Prostate gland (tissue), 2 donors: Measurements from ENCODE around the gene TMEM151A. TPM values are rescaled to one million over a fixed set of nuclear protein-coding genes. Genes with fewer than 3 reads are reported as not detected.

Source experiments
- DNase-seq: peaks from one replicate; pipeline ENCODE4 v3.0.0-alpha.2; 2019; ENCODE audit warnings: low spot score
- H3K27ac ChIP-seq, 2 donors: fragments of 200-600 bp; sonication (generic); 2 replicates each; pipeline ENCODE4 v1.5.1; 2017 to 2019
- H3K27me3 ChIP-seq: fragments of 200-600 bp; sonication (generic); replicated peaks from 2 replicates; pipeline ENCODE4 v1.5.1; 2019; ENCODE audit not compliant: insufficient read depth
- H3K36me3 ChIP-seq, 2 donors: fragments of 200-600 bp; sonication (generic); 1 replicate in 1 of 2; 2 replicates in 1 of 2; pipeline versions ENCODE4 v1.5.1 to v1.8.1; 2017 to 2019
- H3K4me1 ChIP-seq: fragments of 200-600 bp; sonication (generic); replicated peaks from 2 replicates; pipeline ENCODE4 v1.5.1; 2019
- H3K4me3 ChIP-seq, 2 donors: fragments of 200-600 bp; sonication (generic); 2 replicates each; pipeline ENCODE4 v1.5.1; 2017 to 2019
- H3K9me3 ChIP-seq: fragments of 200-600 bp; sonication (generic); 2 replicates; pipeline ENCODE4 v1.5.1; 2017
- CTCF ChIP-seq, 4 experiments: fragments of 200-600 bp in 2 of 4; fragments of 450-650 bp in 2 of 4; sonication (generic) in 2 of 4; IDR thresholded peaks; 1 replicate in 3 of 4; 2 replicates in 1 of 4; pipeline ENCODE4 v1.5.1; 2016 to 2019; ENCODE audit warnings: antibody characterized with exemption in 4 of 4, mild to moderate bottlenecking in 2 of 4, moderate library complexity in 2 of 4
- POLR2A ChIP-seq: fragments of 450-650 bp; IDR thresholded peaks from one replicate; pipeline ENCODE4 v1.6.1; 2016; ENCODE audit warnings: antibody characterized with exemption, mild to moderate bottlenecking
- POLR2AphosphoS5 ChIP-seq: sonication (generic); formaldehyde crosslinking; IDR thresholded peaks from one replicate; pipeline ENCODE4 v1.6.1; 2017; ENCODE audit warnings: antibody characterized with exemption
- whole genome bisulfite sequencing: methylation state at CpG from one replicate; pipeline ENCODE4 v1.1.5; 2018; 5-methylcytosine and 5-hydroxymethylcytosine counted together
- intact Hi-C: fragments of 100-400 bp; cut with DNase I; formaldehyde crosslinking; loops from one replicate; pipeline ENCODE4 v1.14.2; 2022
- total RNA-seq, 2 donors: library from RNA; depleted of rRNA; stranded (reverse); fragments of >200 nt; gene quantifications; one replicate each; pipeline ENCODE4 v1.1.0, GENCODE V29; 2016

The TMEM151A gene
- total RNA-seq, 2 donors from 2014 or later: 0.17 to 0.50 TPM

GRCh38 chr11:66285250-66285947 lies 6.3 kb upstream of the TMEM151A start:
- no peak for DNase-seq
- Histone ChIP-seq H3K36me3 (no peaks in the 10 kb centered on the region), H3K4me3 (no peak overlapping the region), H3K4me1 (peaks cover 10% of the 10 kb centered on the region), H3K27me3 (no peaks in the 10 kb centered on the region), H3K9me3 (no peaks in the 10 kb centered on the region), H3K27ac (no peak overlapping the region)
- TF ChIP-seq POLR2AphosphoS5: no peak
- TF ChIP-seq POLR2A: no peak
- no peak for TF ChIP-seq CTCF (IDR thresholded peaks at IDR 0.05)
- 88% methylated on average over 13 of the region's 13 CpGs for WGBS
- intact Hi-C loops: no loop called here

- Histone ChIP-seq H3K4me1 (peaks cover 10% of the 10 kb centered on the region), H3K4me3 (no peak overlapping the region), H3K36me3 (no peaks in the 10 kb centered on the region), H3K9me3 (no peaks in the 10 kb centered on the region), H3K27ac (no peak overlapping the region), H3K27me3 (no peaks in the 10 kb centered on the region)
- WGBS: 76% methylated on average over 5 of the region's 5 CpGs
- no peak for DNase-seq
- intact Hi-C loops: no loop called here
- TF ChIP-seq CTCF (IDR thresholded peaks at IDR 0.05): no peak
- TF ChIP-seq POLR2AphosphoS5: no peak
- TF ChIP-seq POLR2A: no peak
Measured at GRCh38 chr11:66286699-66287098, 5.0 kb upstream of the TMEM151A start.

- TF ChIP-seq POLR2A: no peak
- 71% methylated on average over 10 of the region's 10 CpGs for WGBS
- Histone ChIP-seq H3K27me3 (no peaks in the 10 kb centered on the region), H3K36me3 (no peaks in the 10 kb centered on the region), H3K9me3 (no peaks in the 10 kb centered on the region), H3K4me1 (peaks cover 15% of the 10 kb centered on the region), H3K4me3 (peak overlapping the region in 1 of 2 donors; percentile 86), H3K27ac (no peak overlapping the region)
- intact Hi-C loops: no loop called here
- DNase-seq: no peak
Measured at GRCh38 chr11:66287211-66287888, 4.3 kb upstream of the TMEM151A start.

GRCh38 chr11:66287889-66288670 lies 3.6 kb upstream of the TMEM151A start:
- Histone ChIP-seq H3K27ac (peak overlapping the region; percentile 86 to 90), H3K4me3 (peak overlapping the region; percentile 67 to 86), H3K27me3 (no peaks in the 10 kb centered on the region), H3K4me1 (peaks cover 16% of the 10 kb centered on the region), H3K9me3 (no peaks in the 10 kb centered on the region), H3K36me3 (no peaks in the 10 kb centered on the region)
- DNase-seq: no peak
- TF ChIP-seq POLR2A: no peak
- no peak for TF ChIP-seq CTCF (IDR thresholded peaks at IDR 0.05)
- TF ChIP-seq POLR2AphosphoS5: no peak
- WGBS: 32% methylated on average over 20 of the region's 20 CpGs
- intact Hi-C loops: no loop called here
